Left ventricle myocardium superior (tissue), 1 donor: Measurements from ENCODE around the gene MYH7B. TPM values are rescaled to one million over a fixed set of nuclear protein-coding genes. Genes with fewer than 3 reads are reported as not detected.

Source experiments
- ATAC-seq: fragments of 200-7000 bp; cut with Tn5 transposase; one replicate; pipeline ENCODE4 v1.9.1; 2020; ENCODE audit warnings: mild to moderate bottlenecking, moderate library complexity
- DNase-seq: peaks from one replicate; pipeline ENCODE4 v3.0.0-alpha.2; 2020
- intact Hi-C: fragments of 100-400 bp; cut with micrococcal nuclease; formaldehyde crosslinking; loops from one replicate; pipeline ENCODE4 v1.11.0; 2022
- microRNA-seq: library from miRNA; unstranded; fragments of <30 nt; microRNA quantifications from one replicate; pipeline ENCODE4 v1.2.0, GENCODE V29; 2020; ENCODE audit warnings: borderline number of aligned reads
- total RNA-seq: library from RNA; stranded (reverse); fragmentation: NEBNext Ultra II Directional; extraction: Animal tissue kit (Norgen Biotek cat#: 25700); gene quantifications from one replicate; pipeline ENCODE4 v1.2.1, GENCODE V29; 2021
- donor health status: DM: no; HTN: yes; CAD: no; lungs with severe emphysema.

Gene MYH7B
- total RNA-seq, 1 donor from 2014 or later = 297 TPM

GRCh38 chr20:35000922-35001595 is 45.4 kb downstream of the MYH7B start:
- peak; percentile 24 for DNase-seq
- no peak for ATAC-seq
- intact Hi-C loops = no loop called here

GRCh38 chr20:35001596-35002362 is 46.1 kb downstream of the MYH7B start:
- DNase-seq (peak; percentile 31), ATAC-seq (no peak)
- intact Hi-C loops = no loop called here

- peak; percentile 38 for DNase-seq
- intact Hi-C loops = no loop called here
- peak; percentile 38 for ATAC-seq
Measured at GRCh38 chr20:35002426-35003210, 47.0 kb downstream of the MYH7B start.

- DNase-seq (peak; percentile 41), ATAC-seq (peak; percentile 16)
Measured at GRCh38 chr20:35003211-35004031, 47.8 kb downstream of the MYH7B start.

GRCh38 chr20:35004051-35004725 is 48.5 kb downstream of the MYH7B start:
- DNase-seq = peak; percentile 28
- intact Hi-C loops = no loop called here
- peak; percentile 1 for ATAC-seq

More at GRCh38 chr20:35003211-35004031, 47.8 kb downstream of the MYH7B start:
- intact Hi-C loops = no loop called here

- DNase-seq (peak; percentile 15), ATAC-seq (no peak)
- intact Hi-C loops = no loop called here
Measured at GRCh38 chr20:35004749-35005462, 49.2 kb downstream of the MYH7B start.

Small RNA genes lying within 50 kb of the gene (microRNA-seq; reads per million reads assigned to microRNA genes)
- gene MIR499A (not detected), gene MIR499B (not detected)

Other genes starting within 250 kb of the MYH7B start
- 17.1 TPM for gene NCOA6, start 130.2 kb upstream of the MYH7B start, total RNA-seq
- 22.0 TPM for gene GGT7, start 83.0 kb upstream of the MYH7B start, total RNA-seq
- 156 TPM for gene ACSS2, start 79.3 kb upstream of the MYH7B start, total RNA-seq
- 18.6 TPM for gene GSS, start 62 bp upstream of the MYH7B start, total RNA-seq
- 33.7 TPM for gene TRPC4AP, start 136.9 kb downstream of the MYH7B start, total RNA-seq
- 9.7 TPM for gene EDEM2, start 191.5 kb downstream of the MYH7B start, total RNA-seq
- 9.5 TPM for gene PROCR, start 216.2 kb downstream of the MYH7B start, total RNA-seq